Measurements from ENCODE around the gene ONECUT1.

DNA sequence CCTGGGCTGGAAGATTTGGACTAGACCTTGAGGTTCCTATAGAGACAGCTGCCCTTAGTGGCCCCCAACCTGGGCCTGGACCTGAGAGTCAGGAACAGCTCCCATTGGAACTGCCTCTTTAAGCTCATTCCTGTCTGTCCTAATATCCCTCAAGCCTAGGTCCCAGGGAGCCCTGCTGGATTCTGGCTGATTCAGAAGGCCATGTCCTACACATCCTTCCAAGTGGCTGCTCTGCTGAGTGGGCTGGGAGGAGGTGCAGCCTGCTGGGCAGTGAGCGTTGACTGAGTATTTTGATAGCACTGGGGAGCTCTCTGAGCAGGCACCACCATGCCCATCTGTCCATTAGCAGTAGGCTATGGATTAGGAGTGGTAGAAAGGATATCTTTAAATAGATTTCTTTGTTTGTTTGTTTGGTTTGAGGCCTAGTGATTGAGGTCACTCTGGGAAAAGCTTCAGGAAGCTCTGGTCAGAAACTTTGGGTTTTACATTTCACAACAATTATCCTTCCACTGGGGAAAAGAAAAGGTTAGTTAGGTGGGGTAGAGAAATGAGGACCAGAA is 56.4 kb downstream of the ONECUT1 start:
- no peak for TF ChIP-seq POLR2A (IDR thresholded peaks at IDR 0.05)
- TF ChIP-seq, protein P1, sequence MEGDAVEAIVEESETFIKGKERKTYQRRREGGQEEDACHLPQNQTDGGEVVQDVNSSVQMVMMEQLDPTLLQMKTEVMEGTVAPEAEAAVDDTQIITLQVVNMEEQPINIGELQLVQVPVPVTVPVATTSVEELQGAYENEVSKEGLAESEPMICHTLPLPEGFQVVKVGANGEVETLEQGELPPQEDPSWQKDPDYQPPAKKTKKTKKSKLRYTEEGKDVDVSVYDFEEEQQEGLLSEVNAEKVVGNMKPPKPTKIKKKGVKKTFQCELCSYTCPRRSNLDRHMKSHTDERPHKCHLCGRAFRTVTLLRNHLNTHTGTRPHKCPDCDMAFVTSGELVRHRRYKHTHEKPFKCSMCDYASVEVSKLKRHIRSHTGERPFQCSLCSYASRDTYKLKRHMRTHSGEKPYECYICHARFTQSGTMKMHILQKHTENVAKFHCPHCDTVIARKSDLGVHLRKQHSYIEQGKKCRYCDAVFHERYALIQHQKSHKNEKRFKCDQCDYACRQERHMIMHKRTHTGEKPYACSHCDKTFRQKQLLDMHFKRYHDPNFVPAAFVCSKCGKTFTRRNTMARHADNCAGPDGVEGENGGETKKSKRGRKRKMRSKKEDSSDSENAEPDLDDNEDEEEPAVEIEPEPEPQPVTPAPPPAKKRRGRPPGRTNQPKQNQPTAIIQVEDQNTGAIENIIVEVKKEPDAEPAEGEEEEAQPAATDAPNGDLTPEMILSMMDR (IDR thresholded peaks at IDR 0.05), result no peak
